Activated T-cell treated with anti-CD3 and anti-CD28 coated beads for 48 hours (primary cell): ENCODE data around the gene ADSS1.

Experiments used
- DNase-seq: peaks from one replicate; pipeline ENCODE4 v3.0.0-alpha.2; 2020; ENCODE audit warnings: low read depth

Gene ADSS1

GRCh38 chr14:104784218-104784568 is 60.2 kb downstream of the ADSS1 start:
- DNase-seq = no peak

- no peak for DNase-seq
Measured at GRCh38 chr14:104784846-104785707, 61.0 kb downstream of the ADSS1 start.

- DNase-seq = no peak
Measured at GRCh38 chr14:104785708-104786080, 61.7 kb downstream of the ADSS1 start.

- DNase-seq = no peak
Measured at GRCh38 chr14:104786091-104786586, 62.1 kb downstream of the ADSS1 start.

GRCh38 chr14:104786726-104787675 is 63.0 kb downstream of the ADSS1 start:
- no peak for DNase-seq

- DNase-seq = no peak
Measured at GRCh38 chr14:104787736-104788135, 63.7 kb downstream of the ADSS1 start.

GRCh38 chr14:104788161-104788818 is 64.3 kb downstream of the ADSS1 start:
- no peak for DNase-seq

GRCh38 chr14:104788873-104789663 is 65.0 kb downstream of the ADSS1 start:
- DNase-seq = no peak

GRCh38 chr14:104789752-104790743 is 66.0 kb downstream of the ADSS1 start:
- DNase-seq = no peak

- DNase-seq = no peak
Measured at GRCh38 chr14:104791425-104791824, 67.4 kb downstream of the ADSS1 start.

GRCh38 chr14:104792101-104792884 is 68.3 kb downstream of the ADSS1 start:
- DNase-seq = no peak

GRCh38 chr14:104792945-104793702 is 69.1 kb downstream of the ADSS1 start:
- no peak for DNase-seq

GRCh38 chr14:104793703-104793959 is 69.6 kb downstream of the ADSS1 start:
- DNase-seq = no peak

- DNase-seq = peak; percentile 47
Measured at GRCh38 chr14:104794099-104794498, 70.1 kb downstream of the ADSS1 start.

GRCh38 chr14:104794631-104794992 is 70.6 kb downstream of the ADSS1 start:
- DNase-seq = no peak

GRCh38 chr14:104794993-104795780 is 71.2 kb downstream of the ADSS1 start, which contains the start of gene AKT1:
TSS of gene AKT1 (minus strand) at chr14:104795748. CDS start at chr14:104792643, 3,105 bp downstream.
- peak; percentile 31 for DNase-seq

- DNase-seq = peak; percentile 53
Measured at GRCh38 chr14:104795781-104796686, 72.0 kb downstream of the ADSS1 start.
